WTC11 (cell line): Measurements from ENCODE around the gene KCTD16. TPM values are rescaled to one million over a fixed set of nuclear protein-coding genes. Genes with fewer than 3 reads are reported as not detected.

Experiments used
- ATAC-seq: fragments of 200-7000 bp; cut with Tn5 transposase; 2 replicates; pipeline ENCODE4 v1.10.0; 2021; ENCODE audit warnings: mild to moderate bottlenecking, moderate library complexity
- CTCF ChIA-PET: fragments of 300-600 bp; sonication (Branson Sonifier 250); formaldehyde crosslinking; loops from one replicate; lab custom pipeline; 2021; ENCODE audit warnings: antibody characterized with exemption; lab: Charles Lee
- POLR2A ChIA-PET: fragments of 350-600 bp; sonication (Branson Sonifier 250); formaldehyde crosslinking; loops from one replicate; lab custom pipeline; 2021; ENCODE audit warnings: antibody characterized with exemption; lab: Charles Lee
- DNase-seq: peaks from one replicate; pipeline ENCODE4 v3.0.0; 2021; ENCODE audit warnings: low spot score
- H3K27ac Mint-ChIP-seq: 2 replicates; pipeline ENCODE4 v1.8.0; 2021; ENCODE audit warnings: mixed read lengths
- H3K27me3 Mint-ChIP-seq: 2 replicates; pipeline ENCODE4 v1.8.0; 2021; ENCODE audit warnings: low read depth, mild to moderate bottlenecking, moderate library complexity, mixed read lengths
- H3K36me3 Mint-ChIP-seq: 2 replicates; pipeline ENCODE4 v1.8.0; 2021; ENCODE audit warnings: mixed read lengths
- H3K4me1 Mint-ChIP-seq: 2 replicates; pipeline ENCODE4 v1.8.0; 2022; ENCODE audit warnings: mixed read lengths
- H3K4me3 Mint-ChIP-seq: 2 replicates; pipeline ENCODE4 v1.8.0; 2021; ENCODE audit warnings: mild to moderate bottlenecking, moderate library complexity, mixed read lengths
- H3K9me3 Mint-ChIP-seq: 2 replicates; pipeline ENCODE4 v1.8.0; 2021; ENCODE audit warnings: mixed read lengths
- ARID4B ChIP-seq: sonication (generic); formaldehyde crosslinking; IDR thresholded peaks from 2 replicates; pipeline ENCODE4 v1.8.0; 2023; ENCODE audit warnings: missing genetic modification reagents, mild to moderate bottlenecking, borderline replicate concordance
- CBFB ChIP-seq: sonication (generic); formaldehyde crosslinking; IDR thresholded peaks from 2 replicates; pipeline ENCODE4 v1.8.1; 2022; ENCODE audit warnings: mild to moderate bottlenecking, low read depth, missing genetic modification reagents
- CTCF ChIP-seq: fragments of 200-600 bp; IDR thresholded peaks from 2 replicates; pipeline ENCODE4 v1.8.0; 2022; ENCODE audit warnings: antibody characterized with exemption
- E2F4 ChIP-seq: sonication (generic); formaldehyde crosslinking; IDR thresholded peaks from 2 replicates; pipeline ENCODE4 v1.8.1; 2022; ENCODE audit warnings: low read depth, mild to moderate bottlenecking, moderate library complexity, missing genetic modification reagents, borderline replicate concordance
- ELF4 ChIP-seq: sonication (generic); formaldehyde crosslinking; IDR thresholded peaks from 2 replicates; pipeline ENCODE4 v1.8.1; 2022; ENCODE audit warnings: low read depth, mild to moderate bottlenecking, moderate library complexity, missing genetic modification reagents
- EMX1 ChIP-seq: fragments of 250-450 bp; sonication (Bioruptor Pico); IDR thresholded peaks from 2 replicates; pipeline ENCODE4 v1.8.0; 2021; ENCODE audit warnings: mild to moderate bottlenecking
- FOXP4 ChIP-seq: sonication (generic); formaldehyde crosslinking; IDR thresholded peaks from 2 replicates; pipeline ENCODE4 v1.8.0; 2022; ENCODE audit warnings: mild to moderate bottlenecking, missing genetic modification reagents
- JUN ChIP-seq: sonication (generic); formaldehyde crosslinking; IDR thresholded peaks from 2 replicates; pipeline ENCODE4 v1.8.0; 2023; ENCODE audit warnings: mild to moderate bottlenecking, missing genetic modification reagents
- KAT7 ChIP-seq: sonication (generic); formaldehyde crosslinking; IDR thresholded peaks from 2 replicates; pipeline ENCODE4 v1.8.1; 2023; ENCODE audit warnings: missing genetic modification reagents, mild to moderate bottlenecking, borderline replicate concordance
- NFATC4 ChIP-seq: fragments of 250-450 bp; sonication (Bioruptor Pico); IDR thresholded peaks from 2 replicates; pipeline ENCODE4 v1.9.0; 2021; ENCODE audit warnings: mild to moderate bottlenecking
- NR2C2 ChIP-seq: sonication (generic); formaldehyde crosslinking; IDR thresholded peaks from 2 replicates; pipeline ENCODE4 v1.8.0; 2022; ENCODE audit warnings: mild to moderate bottlenecking, missing genetic modification reagents
- PREB ChIP-seq: sonication (generic); formaldehyde crosslinking; IDR thresholded peaks from 2 replicates; pipeline ENCODE4 v1.8.1; 2022; ENCODE audit warnings: mild to moderate bottlenecking, missing genetic modification reagents, moderate library complexity, borderline replicate concordance
- RELA ChIP-seq: sonication (generic); formaldehyde crosslinking; IDR thresholded peaks from 2 replicates; pipeline ENCODE4 v1.8.1; 2022; ENCODE audit warnings: missing genetic modification reagents, mild to moderate bottlenecking, borderline replicate concordance
- ZNF121 ChIP-seq: sonication (generic); formaldehyde crosslinking; IDR thresholded peaks from 2 replicates; pipeline ENCODE4 v1.8.0; 2023; ENCODE audit warnings: missing genetic modification reagents
- ZNF138 ChIP-seq: sonication (generic); formaldehyde crosslinking; conservative IDR thresholded peaks from 2 replicates; pipeline ENCODE4 v1.8.1; 2022; ENCODE audit warnings: mild to moderate bottlenecking, moderate library complexity, missing genetic modification reagents
- ZNF396 ChIP-seq: fragments of 250-450 bp; sonication (Bioruptor Pico); IDR thresholded peaks from 2 replicates; pipeline ENCODE4 v1.8.0; 2021; ENCODE audit warnings: mild to moderate bottlenecking, moderate library complexity, borderline replicate concordance
- ZNF423 ChIP-seq: fragments of 250-450 bp; sonication (Bioruptor Pico); IDR thresholded peaks from 2 replicates; pipeline ENCODE4 v2.1.2; 2022; ENCODE audit warnings: mild to moderate bottlenecking, moderate library complexity
- ZNF671 ChIP-seq: fragments of 250-450 bp; sonication (Bioruptor Pico); IDR thresholded peaks from 2 replicates; pipeline ENCODE4 v1.8.0; 2021; ENCODE audit warnings: mild to moderate bottlenecking
- total RNA-seq: library from RNA; stranded (reverse); gene quantifications from 3 replicates; pipeline ENCODE4 v1.2.3, GENCODE V29; 2021

Gene KCTD16
- total RNA-seq, 1 experiment from 2014 or later: 0.20 TPM

GRCh38 chr5:144139586-144139985 lies 31.1 kb upstream of the KCTD16 start (continued):
- TF ChIP-seq ARID4B (CRISPR knock-in tag) (no peak), PREB (CRISPR knock-in tag) (no peak), ZNF121 (CRISPR knock-in tag) (no peak), RELA (no peak), JUN (CRISPR knock-in tag) (no peak), NFATC4 (CRISPR knock-in tag) (no peak), KAT7 (CRISPR knock-in tag) (no peak), E2F4 (CRISPR knock-in tag) (no peak), ZNF423 (CRISPR knock-in tag) (no peak), ZNF671 (no peak), NR2C2 (CRISPR knock-in tag) (no peak), CBFB (CRISPR knock-in tag) (no peak), ELF4 (CRISPR knock-in tag) (no peak), ZNF138 (no peak), EMX1 (CRISPR knock-in tag) (no peak)
- TF ChIP-seq, all 79 proteins: peak for 0

GRCh38 chr5:144141585-144141984 lies 29.1 kb upstream of the KCTD16 start:
- H3K27ac Mint-ChIP-seq: peak overlapping the region; percentile 39; the same call in 1 of the 2 replicates
- H3K4me3 Mint-ChIP-seq: no peak overlapping the region
- ChIA-PET POLR2A (no interaction called here), CTCF (interaction anchor here (1.0 to 1.5 kb wide), 4 partner anchors 35 to 173 kb away, joined by 3 to 13 read pairs (median 6); no protein-coding TSS in a partner anchor)
- no peaks in the 10 kb centered on the region for H3K9me3 Mint-ChIP-seq
- H3K27me3 Mint-ChIP-seq: no peaks in the 10 kb centered on the region; the same call in 1 of the 2 replicates
- peaks cover 15% of the 10 kb centered on the region for H3K4me1 Mint-ChIP-seq
- DNase-seq (no peak), ATAC-seq (0 out of 2 replicates have a peak, but pooled peaks have one; percentile 25)
- no peak for TF ChIP-seq ZNF396
- no peaks in the 10 kb centered on the region for H3K36me3 Mint-ChIP-seq

GRCh38 chr5:144142139-144142823 lies 28.4 kb upstream of the KCTD16 start:
- no peaks in the 10 kb centered on the region for H3K36me3 Mint-ChIP-seq
- H3K4me1 Mint-ChIP-seq: peaks cover 15% of the 10 kb centered on the region
- no peaks in the 10 kb centered on the region; the same call in 1 of the 2 replicates for H3K27me3 Mint-ChIP-seq
- H3K4me3 Mint-ChIP-seq: no peak overlapping the region
- ATAC-seq (peak; percentile 96), DNase-seq (no peak)
- peak overlapping the region; percentile 29; the same call in 1 of the 2 replicates for H3K27ac Mint-ChIP-seq
- POLR2A ChIA-PET: interaction anchor here (1.0 kb wide), 1 partner anchor 174 kb away, joined by 4 read pairs; no protein-coding TSS in a partner anchor
- TF ChIP-seq FOXP4: no peak
- peak; percentile 49 for TF ChIP-seq CTCF
- CTCF ChIA-PET: interaction anchor here (0.5 to 1.6 kb wide), 29 partner anchors 9 to 1036 kb away, joined by 3 to 15 read pairs (median 4); partner anchors contain the start of genes KCTD16 and YIPF5
- no peaks in the 10 kb centered on the region for H3K9me3 Mint-ChIP-seq
